Heart right ventricle (tissue), 16 donors: ENCODE results near the gene SHB. TPM values are rescaled to one million over a fixed set of nuclear protein-coding genes. Genes with fewer than 3 reads are reported as not detected.
A peak's percentile ranks its signal among the peaks of the same experiment; 100 is the strongest.

Source experiments
- ATAC-seq, 8 donors: fragments of 200-7000 bp; cut with Tn5 transposase; one replicate each; pipeline ENCODE4 v1.9.1; 2020; ENCODE audit warnings: mild to moderate bottlenecking in 8 of 8, moderate library complexity in 8 of 8, moderate number of reproducible peaks in 1 of 8
- DNase-seq, 2 donors: peaks; one replicate each; pipeline ENCODE4 v3.0.0-alpha.2; 2020
- H3K27ac ChIP-seq, 10 donors: fragments of 200-600 bp; sonication (generic) in 2 of 10; one replicate each; pipeline versions ENCODE4 v1.5.0 to v1.8.0; 2020 to 2022; ENCODE audit warnings: mild to moderate bottlenecking in 3 of 10
- H3K27me3 ChIP-seq, 7 donors: fragments of 200-600 bp; one replicate each; pipeline ENCODE4 v1.8.0; 2021 to 2022; ENCODE audit warnings: mild to moderate bottlenecking in 2 of 7
- H3K36me3 ChIP-seq, 9 donors: fragments of 200-600 bp; sonication (generic) in 1 of 9; one replicate each; pipeline versions ENCODE4 v1.5.0 to v1.8.0; 2020 to 2022; ENCODE audit warnings: mild to moderate bottlenecking in 2 of 9
- H3K4me1 ChIP-seq, 9 donors: fragments of 200-600 bp; sonication (generic) in 1 of 9; one replicate each; pipeline versions ENCODE4 v1.5.0 to v1.8.0; 2020 to 2022; ENCODE audit warnings: mild to moderate bottlenecking in 4 of 9
- H3K4me3 ChIP-seq, 10 donors: fragments of 200-600 bp; sonication (generic) in 2 of 10; one replicate each; pipeline versions ENCODE4 v1.5.0 to v1.8.0; 2020 to 2022; ENCODE audit warnings: mild to moderate bottlenecking in 7 of 10, moderate library complexity in 2 of 10
- H3K9me3 ChIP-seq, 11 donors: fragments of 200-600 bp in 10 of 11; sonication (generic) in 2 of 11; one replicate each; pipeline versions ENCODE4 v1.5.0 to v1.8.0; 2013 to 2022; ENCODE audit warnings: mild to moderate bottlenecking in 2 of 11, control low read depth in 1 of 11, moderate library complexity in 1 of 11
- CTCF ChIP-seq, 9 donors: fragments of 200-600 bp; sonication (generic) in 2 of 9; IDR thresholded peaks; one replicate each; pipeline versions ENCODE4 v1.5.0 to v1.8.0; 2021 to 2022; ENCODE audit warnings: antibody characterized with exemption in 9 of 9, mild to moderate bottlenecking in 5 of 9, moderate library complexity in 1 of 9
- WGBS, 2 donors: extraction: QIAGEN DNeasy Blood & Tissue Kit; methylation state at CpG; one replicate each; pipeline ENCODE4 v1.1.7; 2013; ENCODE audit warnings: inconsistent platforms in 1 of 2; 5-methylcytosine and 5-hydroxymethylcytosine counted together
- intact Hi-C, 10 donors: fragments of 100-400 bp; cut with DNase I; formaldehyde crosslinking; loops; one replicate each; pipeline versions ENCODE4 v1.11.1 to v1.14.2; 2022
- polyA plus RNA-seq, 2 donors: library from polyadenylated mRNA; stranded (reverse); fragments of 200-250 nt; gene quantifications; one replicate each; pipeline ENCODE4 v1.2.3, GENCODE V29; 2013
- total RNA-seq, 10 donors: library from RNA; stranded (reverse); fragmentation: NEBNext Ultra II Directional in 3 of 10; extraction: Animal tissue kit (Norgen Biotek cat#: 25700) in 3 of 10; gene quantifications; one replicate each; pipeline versions ENCODE4 v1.2.1 to v1.2.4, GENCODE V29; 2021 to 2023
- donor health status: Arrhythmogenic right ventricular cardiomyopathy.
- donor health status: ischemic (EF 13 %, LVEDD 7.1; RV severe dilation, severe dysfunction).
- donor health status: healthy with polysubstance abuse.
- donor health status: DM: no; HTN: yes; CAD: no.
- donor health status: DM: no; HTN: no; CAD: no.
- donor health status: ischemic (EF 25% LVEDD 6.9; RV normal size, moderate dysfunction).
- donor health status: ischemic (EF 25% LVEDD 5.7; RV mildly dilated, moderate dysfunction).
- donor health status: healthy.
- donor health status: DM: yes; HTN: yes; CAD: no.
- donor health status: Ischemic cardiomyopathy.
- donor health status: ischemic (EF 35%, LVEDD 5.7; RV mildly dilated, moderate dysfunction).
- donor health status: nonischemic (EF 11% LVEDD 7.7; RV severe dilation, severe dysfunction).
- donor health status: DM: yes; HTN: yes; CAD: no.
- donor health status: PGD.
- donor health status: ischemic (EF 29% LVEDD 5.4; RV normal size, mild dysfunction).
- donor health status: nonischemic (EF 23%, LVEDD 6.1; RV moderate dilation, normal function).

SHB gene
- total and polyA plus RNA-seq, 12 donors, result 5.7 to 26.6 (median 18.0) TPM

GRCh38 chr9:38053697-38054461 lies 15.1 kb downstream of the SHB start:
- Histone ChIP-seq H3K9me3 (no peaks in the 10 kb centered on the region), H3K27me3 (no peaks in the 10 kb centered on the region), H3K27ac (peak overlapping the region in 3 of 10 donors; percentile 16 to 28 (median 23)), H3K4me3 (no peak overlapping the region), H3K4me1 (peaks cover 8 to 81% (median 54%) of the 10 kb centered on the region in 9 donors), H3K36me3 (peaks cover 0 to 4% (median 0%) of the 10 kb centered on the region in 9 donors)
- no peak for TF ChIP-seq CTCF (IDR thresholded peaks at IDR 0.05)
- DNase-seq, result no peak
- ATAC-seq, result no peak
- intact Hi-C loops, result no loop called here
- WGBS, 2 donors, result 92 to 94% methylated on average over 3 of the region's 3 CpGs

- peak overlapping the region in 2 of 10 donors; percentile 29 for H3K27ac ChIP-seq
- WGBS, 2 donors, result 75 to 80% methylated on average over 19 of the region's 19 CpGs
- no peaks in the 10 kb centered on the region for H3K27me3 ChIP-seq
- TF ChIP-seq CTCF (IDR thresholded peaks at IDR 0.05), result no peak
- peaks cover 5 to 81% (median 54%) of the 10 kb centered on the region in 9 donors for H3K4me1 ChIP-seq
- H3K36me3 ChIP-seq, result peaks cover 0 to 4% (median 0%) of the 10 kb centered on the region in 9 donors
- DNase-seq, result no peak
- intact Hi-C loops, result no loop called here
- no peaks in the 10 kb centered on the region for H3K9me3 ChIP-seq
- no peak for ATAC-seq
- no peak overlapping the region for H3K4me3 ChIP-seq
Observed at GRCh38 chr9:38051780-38052546, 17.1 kb downstream of the SHB start.

- no peak overlapping the region for H3K4me3 ChIP-seq
- H3K4me1 ChIP-seq, result peaks cover 9 to 80% (median 42%) of the 10 kb centered on the region in 9 donors
- 64 to 66% methylated on average over 4 of the region's 4 CpGs for whole genome bisulfite sequencing, 2 donors
Observed at GRCh38 chr9:38048316-38048969, 20.6 kb downstream of the SHB start.

More at GRCh38 chr9:38048316-38048969, 20.6 kb downstream of the SHB start:
- Histone ChIP-seq H3K36me3 (peaks cover 0 to 4% (median 0%) of the 10 kb centered on the region in 9 donors), H3K27ac (peak overlapping the region; percentile 41 to 94 (median 84)), H3K27me3 (no peaks in the 10 kb centered on the region), H3K9me3 (no peaks in the 10 kb centered on the region)
- ATAC-seq, result no peak
- no peak for TF ChIP-seq CTCF (IDR thresholded peaks at IDR 0.05)
- intact Hi-C loops, result no loop called here
- DNase-seq, result no peak
